GM19463 (cell line): ENCODE data around the gene CSDE1.
"Not testable (repeated sequence)": the region's sequence is repeated elsewhere in the genome, so short reads cannot be mapped to it uniquely, and the experiment has no call there.

Experiments used
- ATAC-seq: cut with Tn5 transposase; IDR thresholded peaks from one replicate; pipeline ENCODE4 v1.9.1; 2021; ENCODE audit warnings: mild to moderate bottlenecking, moderate library complexity; ENCODE audit not compliant: unreplicated experiment

The CSDE1 gene

DNA sequence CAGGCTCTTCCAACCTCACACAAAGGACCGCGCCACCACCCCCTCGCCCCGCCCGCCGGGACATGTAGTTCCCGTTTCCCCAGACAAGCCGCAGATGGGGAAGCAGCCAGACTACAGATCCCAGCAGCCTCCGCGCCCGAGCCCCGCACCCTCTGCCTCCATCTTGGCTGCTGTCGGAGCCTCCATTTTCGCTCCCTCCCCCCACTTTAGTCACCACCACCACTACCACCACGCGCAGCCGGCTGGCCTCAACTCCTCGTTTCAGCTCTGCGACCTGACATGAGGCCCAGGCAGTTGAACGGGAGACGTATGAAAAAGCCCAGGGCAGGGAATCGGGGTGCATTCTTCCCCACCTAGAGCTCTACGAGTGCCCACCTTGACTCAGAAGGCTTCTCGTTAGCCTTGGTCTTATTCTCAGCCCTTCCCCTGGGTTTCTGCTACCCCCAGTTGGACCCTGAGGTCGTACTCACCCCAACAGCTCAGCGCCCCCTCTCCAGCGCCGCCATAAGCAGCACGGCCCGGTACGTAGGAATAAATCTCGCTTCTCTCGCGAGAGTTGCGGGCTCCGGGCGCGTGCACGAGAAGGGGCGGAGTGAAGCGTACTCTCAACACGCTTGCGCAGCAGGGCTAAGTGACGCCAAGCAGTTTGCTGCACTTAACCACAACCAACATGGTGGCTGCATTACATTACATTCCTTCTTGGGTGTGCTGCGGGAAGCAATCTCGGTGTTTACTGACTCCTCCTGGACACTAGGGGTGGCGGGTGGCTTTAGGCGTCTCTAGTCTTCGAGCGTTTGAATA is at the start of gene CSDE1:
Gene CSDE1, minus strand, starts transcription at position 530 of the 801 bp plus-strand sequence. CDS start 18,094 bp downstream, outside the sequence.
- ATAC-seq: peak; percentile 79

DNA sequence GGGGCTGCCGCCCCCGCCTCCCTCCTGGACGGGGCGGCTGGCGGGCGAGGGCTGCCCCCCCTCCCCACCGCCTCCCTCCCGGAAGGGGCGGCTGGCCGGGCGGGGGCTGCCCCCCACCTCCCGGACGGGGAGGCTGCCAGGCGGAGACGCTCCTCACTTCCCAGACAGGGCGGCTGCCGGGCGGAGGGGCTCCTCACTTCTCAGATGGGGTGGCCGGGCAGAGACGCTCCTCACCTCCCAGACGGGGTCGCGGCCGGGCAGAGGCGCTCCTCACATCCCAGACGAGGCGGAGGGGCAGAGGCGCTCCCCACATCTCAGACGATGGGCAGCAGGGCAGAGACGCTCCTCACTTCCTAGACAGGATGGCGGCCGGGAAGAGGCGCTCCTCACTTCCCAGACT is 46.7 kb upstream of the CSDE1 start:
- ATAC-seq: not testable (repeated sequence)

DNA sequence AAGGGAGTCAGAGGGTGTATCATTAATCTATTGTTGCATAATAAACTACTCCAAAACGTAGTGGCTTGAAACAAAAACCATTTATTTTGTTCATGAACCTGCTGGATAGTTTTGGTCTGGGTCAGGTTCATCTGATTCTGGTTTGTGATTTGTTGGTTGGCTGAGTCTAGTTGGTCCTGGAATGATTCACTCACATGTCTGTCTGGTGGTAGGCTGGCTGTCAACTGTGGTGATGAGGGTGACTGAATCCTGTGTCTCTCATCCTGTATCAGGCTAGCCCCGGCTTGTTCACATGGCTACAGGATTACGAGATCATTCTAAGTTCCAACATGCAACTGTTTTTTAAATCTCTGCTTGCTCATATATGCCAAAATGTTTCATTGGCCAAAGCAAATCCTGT is 45.2 kb upstream of the CSDE1 start:
- ATAC-seq: peak; percentile 76

DNA sequence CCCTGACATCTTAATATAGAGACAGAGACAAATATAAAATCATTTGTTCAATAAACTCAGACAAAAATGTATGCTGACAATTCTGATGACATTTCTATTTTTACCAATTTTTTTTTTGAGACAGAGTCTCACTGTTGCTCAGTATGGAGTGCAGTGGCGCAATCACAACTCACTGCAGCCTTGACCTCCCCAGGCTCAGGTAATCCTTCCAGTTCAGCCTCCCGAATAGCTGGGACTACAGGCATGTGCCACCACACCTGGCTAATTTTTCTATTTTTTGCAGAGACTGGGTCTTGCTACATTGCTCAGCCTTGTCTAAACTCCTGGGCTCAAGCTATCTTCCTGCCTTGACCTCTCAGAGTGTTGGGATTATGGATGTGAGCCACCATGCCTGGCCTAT is 36.3 kb upstream of the CSDE1 start:
- ATAC-seq: no peak

DNA sequence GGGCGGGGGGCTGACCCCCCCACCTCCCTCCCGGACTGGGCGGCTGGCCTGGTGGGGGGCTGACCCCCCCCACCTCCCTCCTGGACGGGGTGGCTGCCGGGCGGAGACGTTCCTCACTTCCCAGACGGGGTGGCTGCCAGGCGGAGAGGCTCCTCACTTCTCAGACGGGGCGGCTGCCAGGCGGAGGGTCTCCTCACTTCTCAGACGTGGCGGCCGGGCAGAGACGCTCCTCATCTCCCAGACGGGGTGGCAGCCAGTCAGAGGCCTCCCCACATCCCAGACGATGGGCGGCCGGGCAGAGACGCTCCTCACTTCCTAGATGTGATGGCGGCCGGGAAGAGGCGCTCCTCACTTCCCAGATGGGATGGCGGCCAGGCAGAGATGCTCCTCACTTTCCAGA is 32.8 kb upstream of the CSDE1 start:
- ATAC-seq: not testable (repeated sequence)

DNA sequence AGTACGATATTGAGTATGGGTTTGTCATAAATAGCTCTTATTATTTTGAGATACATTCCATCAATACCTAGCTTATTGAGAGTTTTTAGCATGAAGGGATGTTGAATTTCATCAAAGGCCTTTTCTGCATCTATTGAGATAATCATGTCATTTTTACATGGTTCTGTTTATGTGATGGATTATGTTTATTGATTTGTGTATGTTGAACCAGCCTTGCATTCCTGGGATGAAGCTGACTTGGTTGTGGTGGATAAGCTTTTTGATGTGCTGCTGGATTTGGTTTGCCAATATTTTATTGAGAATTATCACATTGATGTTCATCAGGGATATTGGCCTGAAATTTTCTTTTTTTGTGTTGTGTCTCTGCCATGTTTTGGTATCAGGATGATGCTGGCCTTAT is 28.7 kb upstream of the CSDE1 start:
- not testable (repeated sequence) for ATAC-seq

DNA sequence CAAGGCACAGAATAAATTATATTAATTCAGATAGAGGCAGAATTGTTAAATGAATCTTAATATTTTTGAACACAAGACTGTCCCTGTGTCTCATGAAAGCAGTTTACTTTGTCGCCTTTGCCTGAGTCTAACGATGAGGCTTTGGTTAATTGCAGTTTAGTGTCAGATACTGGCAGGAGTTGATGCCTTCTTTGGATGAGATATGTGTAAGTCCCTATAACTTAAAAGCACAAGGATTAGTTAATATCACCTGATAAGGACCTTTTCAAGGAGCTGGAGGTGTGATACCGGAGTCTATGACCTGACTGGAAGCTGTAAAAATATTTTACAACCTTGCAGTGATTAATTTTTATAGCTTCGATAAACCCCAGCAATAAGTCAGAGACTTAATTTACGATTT is 24.7 kb upstream of the CSDE1 start:
- ATAC-seq: no peak

DNA sequence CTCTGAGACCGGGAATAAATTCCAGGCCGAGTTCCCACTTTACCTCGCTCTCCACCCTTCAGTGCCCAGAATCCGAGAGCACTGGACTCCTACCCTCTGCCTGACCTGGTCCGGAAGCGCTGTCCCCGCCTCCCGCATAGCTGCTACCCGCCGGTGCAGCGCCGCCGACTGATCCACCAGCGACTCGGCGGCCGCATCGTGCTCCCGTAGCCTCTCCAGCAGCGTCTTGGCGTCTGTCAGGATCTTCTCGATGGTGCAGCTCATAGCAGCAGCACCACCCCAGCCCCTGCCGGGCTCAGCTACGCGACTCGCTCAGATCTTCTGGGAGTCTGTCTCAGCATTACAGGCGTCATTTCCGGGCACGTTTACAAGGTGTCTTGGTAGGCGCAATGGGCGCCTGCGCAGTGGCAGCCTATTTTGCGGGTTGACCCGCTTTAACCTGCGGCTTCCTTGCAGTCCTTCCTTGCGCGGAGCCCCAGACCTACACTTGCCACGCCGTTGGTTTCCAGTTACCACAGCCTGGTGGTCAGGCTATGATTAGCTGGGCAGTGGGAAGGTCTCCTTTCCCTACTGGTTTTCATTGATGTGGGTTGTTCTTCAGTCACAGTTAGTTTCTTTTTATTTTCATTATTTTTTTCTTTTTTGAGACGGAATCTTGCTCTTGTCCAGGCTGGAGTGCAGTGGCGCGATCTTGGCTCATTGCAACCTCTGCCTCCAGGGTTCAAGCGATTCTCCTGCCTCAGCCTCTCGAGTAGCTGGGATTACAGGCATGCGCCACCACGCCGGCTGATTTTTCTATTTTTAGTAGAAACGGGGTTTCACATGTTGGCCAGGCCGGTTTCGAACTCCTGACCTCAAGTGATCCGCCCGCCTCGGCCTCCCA is 22.8 kb upstream of the CSDE1 start, which contains the start of gene SIKE1:
Gene SIKE1, minus strand, starts transcription at position 342 of the 883 bp plus-strand sequence. Its CDS starts 78 bp downstream, at position 264.
- peak; percentile 99 for ATAC-seq

DNA sequence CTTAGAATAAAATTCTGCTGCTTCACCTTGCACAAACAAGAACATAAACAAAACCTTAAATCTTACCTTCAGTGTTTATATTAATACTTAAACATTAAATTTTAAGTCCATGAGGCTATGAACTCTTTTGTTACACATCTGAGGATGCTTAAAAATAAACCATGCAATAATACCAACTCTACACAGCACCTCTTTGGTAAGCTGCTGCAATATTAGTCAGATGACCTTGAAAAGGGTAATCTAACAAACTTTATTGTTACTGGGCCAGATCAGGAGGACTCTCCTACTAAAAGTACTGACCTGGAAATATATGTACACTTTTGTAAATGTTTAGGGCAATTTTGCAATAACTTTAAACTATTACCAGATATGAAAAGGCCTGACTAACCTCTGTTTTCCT is 21.9 kb upstream of the CSDE1 start:
- ATAC-seq: no peak

DNA sequence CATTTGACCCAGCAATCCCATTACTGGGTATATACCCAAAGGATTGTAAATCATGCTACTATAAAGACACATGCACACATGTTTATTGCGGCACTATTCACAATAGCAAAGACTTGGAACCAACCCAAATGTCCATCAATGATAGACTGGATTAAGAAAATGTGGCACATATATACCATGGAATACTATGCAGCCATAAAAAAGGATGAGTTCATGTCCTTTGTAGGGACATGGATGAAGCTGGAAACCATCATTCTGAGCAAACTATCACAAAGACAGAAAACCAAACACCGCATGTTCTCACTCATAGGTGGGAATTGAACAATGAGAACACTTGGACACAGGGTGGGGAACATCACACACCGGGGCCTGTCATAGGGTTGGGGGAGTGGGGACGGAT is 18.9 kb upstream of the CSDE1 start:
- not testable (repeated sequence) for ATAC-seq

DNA sequence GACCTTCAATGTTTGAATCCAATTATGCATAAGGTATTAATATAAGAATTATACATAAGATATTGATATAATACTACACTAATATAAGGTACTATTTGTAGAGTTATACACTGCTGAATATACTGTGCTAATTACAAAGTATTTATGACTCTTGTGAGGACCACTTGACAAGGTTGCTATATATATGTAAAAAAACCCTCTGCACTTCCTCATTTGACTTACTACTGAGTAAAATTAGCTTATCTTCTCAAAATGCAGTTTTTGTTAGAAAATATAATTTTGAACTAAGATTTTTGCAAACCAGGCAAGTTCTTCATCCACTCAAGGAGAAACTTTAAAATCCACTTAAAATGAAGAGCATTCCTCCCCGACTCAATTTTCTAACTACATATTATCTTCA is 14.2 kb upstream of the CSDE1 start:
- no peak for ATAC-seq

DNA sequence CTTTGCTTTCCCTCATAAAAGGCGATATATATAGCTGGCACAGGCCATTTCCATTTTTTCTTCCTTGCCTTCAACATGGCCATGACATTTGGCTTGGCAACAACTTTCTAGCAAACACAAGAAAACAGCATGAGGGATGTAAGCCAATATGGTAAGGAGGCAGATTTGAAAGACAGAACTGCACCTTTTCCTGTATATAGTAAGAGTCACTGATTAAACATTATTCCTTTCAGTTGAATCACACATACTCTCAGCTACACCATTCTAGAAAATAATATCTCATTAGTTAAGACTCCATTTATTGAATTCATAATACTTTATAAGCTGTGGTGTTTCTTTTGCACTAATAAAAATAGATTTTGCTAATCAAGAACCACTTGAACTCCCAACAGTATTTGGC is 13.2 kb upstream of the CSDE1 start:
- ATAC-seq: no peak

DNA sequence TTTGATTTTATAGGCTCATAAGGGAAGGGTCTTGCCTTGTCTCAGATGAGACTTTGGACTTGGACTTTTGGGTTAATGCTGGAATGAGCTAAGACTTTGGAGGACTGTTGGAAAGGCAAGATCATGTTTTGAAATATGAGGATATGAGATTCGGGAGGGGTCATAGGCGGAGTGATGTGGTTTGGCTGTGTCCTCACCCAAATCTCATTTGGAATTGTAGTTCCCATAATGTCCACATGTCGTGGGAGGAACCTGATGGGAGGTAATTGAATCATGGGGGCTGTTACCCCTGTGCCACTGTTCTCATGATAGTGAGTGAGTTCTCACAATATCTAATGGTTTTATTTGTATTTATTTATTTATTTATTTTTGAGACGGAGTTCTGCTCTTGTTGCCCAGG is 6.9 kb upstream of the CSDE1 start:
- no peak for ATAC-seq

DNA sequence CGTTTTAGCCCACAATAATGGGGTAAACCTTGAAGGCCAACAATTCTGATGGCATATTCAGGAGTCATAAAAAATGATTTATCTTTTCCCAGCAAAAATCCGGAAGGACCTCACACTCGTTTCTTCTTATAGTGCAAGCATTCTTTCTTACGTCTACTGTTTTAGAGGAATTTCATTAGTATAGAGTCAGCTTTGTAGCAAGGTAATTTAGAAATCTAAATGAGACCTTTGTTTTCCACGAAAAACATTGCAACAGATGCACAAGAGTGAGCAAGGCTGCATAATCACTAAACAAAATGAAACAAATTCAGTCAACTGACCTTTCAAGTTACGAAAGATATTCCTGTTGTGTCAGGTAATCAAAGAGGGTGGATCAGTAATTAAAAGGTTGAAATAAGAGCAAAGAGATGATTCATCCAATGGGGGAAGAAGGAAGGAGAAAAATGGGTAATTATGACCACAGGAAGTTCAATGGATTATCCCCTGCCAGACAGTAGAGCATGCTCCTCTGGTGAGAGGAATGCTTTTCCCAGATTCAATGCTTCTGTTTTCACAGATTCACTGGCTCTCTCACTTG is 560 bp upstream of the CSDE1 start:
- no peak for ATAC-seq

DNA sequence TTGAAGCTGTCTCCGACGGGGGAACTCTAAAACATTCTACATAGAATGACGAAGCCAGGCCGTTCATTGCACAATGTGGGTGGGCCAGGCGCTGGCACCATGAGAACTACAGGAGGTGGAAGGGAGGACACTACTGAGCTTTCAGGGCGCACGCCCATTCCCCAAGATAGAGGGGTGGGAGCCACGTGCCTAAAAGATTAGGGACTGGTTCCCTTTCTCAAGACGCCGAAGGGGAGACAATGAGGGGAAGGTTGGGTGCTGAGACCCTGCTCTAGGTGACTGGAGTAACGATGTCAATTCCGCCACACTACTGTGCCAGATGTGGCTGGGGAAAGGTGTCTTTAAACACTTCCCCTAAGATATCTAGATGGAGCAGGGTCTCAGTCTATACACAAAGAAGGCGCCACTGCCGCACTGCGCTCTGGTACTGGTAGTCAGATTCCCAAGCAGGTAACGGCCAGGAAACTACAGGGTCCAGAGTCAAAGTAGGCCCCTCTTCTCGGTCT is 782 bp downstream of the CSDE1 start:
- ATAC-seq: no peak

DNA sequence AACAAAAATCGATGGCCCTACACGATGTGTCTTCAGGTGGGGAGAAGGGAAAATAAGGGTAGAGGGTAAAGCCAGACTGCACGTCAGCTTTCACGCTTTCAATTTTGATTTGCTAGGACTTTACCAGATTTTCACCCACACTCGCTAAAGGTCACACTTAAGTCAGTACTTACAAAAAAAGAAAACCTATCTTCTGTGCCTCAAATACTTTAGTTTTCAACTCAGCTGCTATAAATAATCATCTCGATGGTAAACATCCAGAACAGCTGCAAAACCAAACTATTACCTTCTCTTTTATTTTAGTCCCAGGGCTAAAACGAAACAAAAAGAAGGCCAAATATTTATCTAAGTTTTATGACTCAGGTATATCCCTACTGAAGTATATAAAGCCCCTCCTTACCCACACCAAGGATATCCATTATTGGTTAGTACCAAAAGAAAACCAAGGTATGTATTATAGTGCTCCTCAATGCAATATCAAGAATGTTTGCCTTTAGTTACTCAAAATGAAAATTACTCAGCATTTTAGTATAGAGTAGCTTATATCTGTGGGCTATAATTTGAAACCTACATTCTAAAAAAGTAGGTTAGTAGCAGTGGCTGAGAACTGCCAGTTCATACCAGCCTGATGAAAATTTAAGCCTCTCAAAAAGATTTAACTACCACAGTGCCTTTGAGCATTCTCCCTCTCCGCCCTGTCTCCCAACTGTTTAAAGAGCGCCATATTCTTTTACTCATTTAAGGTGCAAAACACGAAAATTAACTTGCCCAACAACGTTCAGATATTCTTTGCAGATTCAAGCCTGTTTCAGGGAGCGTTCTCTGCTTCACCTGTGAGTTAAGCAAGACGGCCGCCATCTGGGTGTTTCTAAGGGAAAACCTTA is 1.5 kb downstream of the CSDE1 start:
- peak; percentile 35 for ATAC-seq

DNA sequence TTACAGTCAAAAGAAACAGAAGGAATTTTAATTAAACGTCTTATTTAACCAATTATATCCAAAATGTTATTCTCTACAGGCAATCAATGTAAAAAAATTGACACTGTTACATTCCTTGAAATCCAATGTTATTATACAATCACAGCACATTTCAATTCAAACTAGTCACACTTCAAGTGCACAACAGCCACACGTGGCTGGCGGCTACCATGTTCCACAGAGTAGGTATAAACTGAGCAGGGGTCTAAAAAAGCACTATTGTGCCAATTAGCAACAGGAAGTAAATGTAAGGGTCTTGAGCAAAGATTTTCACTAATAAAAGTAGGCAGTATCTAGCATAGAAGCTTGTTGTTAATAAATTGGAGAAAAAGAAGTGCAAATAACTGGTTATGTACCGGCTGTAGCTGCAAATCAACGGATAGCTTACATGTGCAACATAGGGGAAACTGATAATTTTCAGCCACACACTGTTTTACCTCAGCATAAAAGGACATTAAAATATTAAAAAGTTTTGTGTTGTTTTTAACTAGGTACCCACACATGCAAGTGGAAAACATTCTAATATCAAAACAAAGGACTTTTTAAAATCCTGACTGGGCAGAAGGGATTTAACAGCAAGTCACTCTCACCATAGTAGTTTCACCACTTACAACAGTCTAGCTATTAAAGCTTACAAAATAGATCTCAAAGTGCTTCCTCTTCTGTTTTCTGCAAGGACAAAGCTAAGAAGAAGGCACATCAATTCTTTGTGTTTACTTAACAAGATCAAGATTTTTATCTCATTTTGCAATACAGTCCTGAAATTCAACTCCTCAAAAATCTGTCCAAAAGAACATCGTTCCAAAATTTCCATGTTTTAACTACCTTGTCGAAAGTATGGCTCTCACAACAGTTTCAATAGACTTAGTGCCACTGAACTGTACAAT is 2.5 kb downstream of the CSDE1 start:
- ATAC-seq: no peak

DNA sequence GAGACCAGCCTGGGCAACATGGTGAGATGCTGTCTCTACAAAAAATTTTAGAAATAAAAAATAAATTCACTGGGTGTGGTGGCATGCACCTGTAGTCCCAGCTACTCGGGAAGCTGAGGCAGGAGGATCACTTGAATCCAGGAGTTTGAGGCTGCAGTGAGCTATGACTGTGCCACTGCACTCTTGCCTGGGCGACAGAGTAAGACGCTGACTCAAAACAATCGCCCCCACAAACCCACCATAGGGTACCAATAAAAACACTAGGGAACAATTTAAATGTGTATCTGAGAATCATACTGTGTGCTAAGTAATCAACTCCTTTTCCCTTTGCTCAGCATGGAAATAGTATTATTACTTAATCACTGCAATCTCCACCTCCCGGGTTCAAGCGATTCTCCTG is 4.1 kb downstream of the CSDE1 start:
- not testable (repeated sequence) for ATAC-seq

DNA sequence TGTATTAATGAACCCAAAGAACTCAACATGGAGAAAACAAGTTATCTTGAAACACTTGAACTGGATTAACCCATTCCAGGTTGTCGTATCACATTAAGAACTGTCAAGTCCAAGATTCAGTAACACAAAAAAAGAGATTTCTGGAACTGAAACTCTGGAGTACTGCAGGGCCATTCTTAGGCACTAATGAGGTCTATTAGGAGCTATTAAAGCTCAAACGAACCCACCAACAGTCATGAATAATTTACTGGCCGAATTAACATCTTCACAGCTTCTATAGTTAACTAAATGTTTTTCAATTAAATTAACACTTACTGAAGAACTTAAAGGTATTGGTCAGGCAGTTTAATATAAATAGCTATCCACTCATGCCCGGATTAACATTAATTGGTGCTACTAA is 4.6 kb downstream of the CSDE1 start:
- ATAC-seq: no peak
